HCT116 (cell line): ENCODE data around the gene ECE1. TPM values are rescaled to one million over a fixed set of nuclear protein-coding genes. Genes with fewer than 3 reads are reported as not detected.
"Not testable (repeated sequence)": the region's sequence is repeated elsewhere in the genome, so short reads cannot be mapped to it uniquely, and the experiment has no call there.

Experiments used
- ATAC-seq: fragments of 200-7000 bp; cut with Tn5 transposase; 2 replicates; pipeline ENCODE4 v1.9.1; 2020; ENCODE audit warnings: mild to moderate bottlenecking, moderate library complexity
- BruUV-seq: library from RNA; stranded (reverse); fragments of 400-500 nt; replicated peaks from 2 replicates; lab custom pipeline; 2021; lab: Mats Ljungman, UMichigan
- CTCF ChIA-PET: fragments of 300-600 bp; sonication (Branson Sonifier 250); formaldehyde crosslinking; loops from one replicate; lab custom pipeline; 2021; ENCODE audit warnings: antibody characterized with exemption; lab: Charles Lee
- POLR2A ChIA-PET: fragments of 300-600, 350-600 bp; sonication (Branson Sonifier 250); formaldehyde crosslinking; loops from one replicate; lab custom pipeline; 2021; ENCODE audit warnings: antibody characterized with exemption; lab: Charles Lee
- RAD21 ChIA-PET, 2 experiments: fragments of 300-600 bp; sonication (Branson Sonifier 250); formaldehyde crosslinking; loops; one replicate each; lab custom pipeline; 2023; ENCODE audit warnings: low total read pairs in 2 of 2; ENCODE audit not compliant: uncharacterized antibody in 2 of 2, unreplicated experiment in 2 of 2, low non-redundant PET in 1 of 2; lab: Charles Lee
- DNase-seq: peaks from one replicate; pipeline ENCODE4 v3.0.0-alpha.2; 2010; ENCODE audit warnings: low read depth, low spot score
- H2AFZ ChIP-seq: fragments of 200-600 bp; shearing (Covaris generic), sonication (generic); 2 replicates; pipeline ENCODE4 v1.6.1; 2017; ENCODE audit warnings: low read depth, mixed run types, mixed read lengths, antibody characterized with exemption, low read length; ENCODE audit not compliant: poor library complexity, severe bottlenecking
- H3K27ac ChIP-seq: 2 replicates; pipeline ENCODE4 v1.5.1; 2012; ENCODE audit warnings: low read depth, low read length
- H3K27me3 ChIP-seq: fragments of 200-600 bp; sonication (generic); 2 replicates; pipeline ENCODE4 v1.6.1; 2016; ENCODE audit warnings: mixed run types, low read length, mixed read lengths; ENCODE audit not compliant: insufficient read depth
- H3K36me3 ChIP-seq, 2 experiments: fragments of 200-500 bp in 1 of 2; fragments of 200-600 bp in 1 of 2; sonication (Bioruptor generic) in 1 of 2; sonication (generic) in 1 of 2; 2 replicates each; pipeline versions ENCODE4 v1.5.1 to v1.6.1; 2014 to 2016; ENCODE audit warnings: low read length in 2 of 2, inconsistent platforms in 1 of 2, mixed read lengths in 1 of 2, mixed run types in 1 of 2; ENCODE audit not compliant: insufficient read depth in 2 of 2, control insufficient read depth in 1 of 2
- H3K4me1 ChIP-seq, 2 experiments: fragments of 200-600 bp in 1 of 2; sonication (generic) in 1 of 2; 2 replicates each; pipeline versions ENCODE4 v1.5.1 to v1.6.1; 2012 to 2017; ENCODE audit warnings: low read length in 2 of 2, inconsistent platforms in 1 of 2, mild to moderate bottlenecking in 1 of 2, mixed read lengths in 1 of 2, mixed run types in 1 of 2, moderate library complexity in 1 of 2; ENCODE audit not compliant: insufficient read depth in 2 of 2, control insufficient read depth in 1 of 2
- H3K4me2 ChIP-seq: fragments of 200-600 bp; sonication (generic); 2 replicates; pipeline ENCODE4 v1.6.1; 2017; ENCODE audit warnings: mixed run types, low read length, mixed read lengths
- H3K4me3 ChIP-seq, 2 experiments: fragments of 200-600 bp in 1 of 2; sonication (generic) in 1 of 2; replicated peaks in 1 of 2; 2 replicates each; pipeline ENCODE4 v1.5.1; 2011 to 2016; ENCODE audit warnings: low read length in 2 of 2, control low read depth in 1 of 2, low read depth in 1 of 2, mild to moderate bottlenecking in 1 of 2, mixed read lengths in 1 of 2, mixed run types in 1 of 2
- H3K79me2 ChIP-seq: fragments of 200-600 bp; sonication (generic); 2 replicates; pipeline ENCODE4 v1.6.1; 2017; ENCODE audit warnings: mild to moderate bottlenecking, mixed run types, low read length, moderate library complexity, mixed read lengths; ENCODE audit not compliant: insufficient read depth
- H3K9ac ChIP-seq: fragments of 200-600 bp; sonication (generic); 2 replicates; pipeline ENCODE4 v1.6.1; 2016; ENCODE audit warnings: low read length, mixed read lengths
- H3K9me2 ChIP-seq: fragments of 200-600 bp; sonication (generic), shearing (Covaris generic); 2 replicates; pipeline ENCODE4 v1.6.1; 2017; ENCODE audit warnings: mixed run types, mild to moderate bottlenecking, moderate library complexity; ENCODE audit not compliant: insufficient read depth
- H3K9me3 ChIP-seq, 2 experiments: fragments of 200-500 bp in 1 of 2; fragments of 200-600 bp in 1 of 2; sonication (Bioruptor generic) in 1 of 2; sonication (generic) in 1 of 2; 2 replicates each; pipeline ENCODE4 v1.6.1; 2014 to 2017; ENCODE audit warnings: low read length in 2 of 2, mixed read lengths in 2 of 2, inconsistent platforms in 1 of 2, low read depth in 1 of 2, mild to moderate bottlenecking in 1 of 2, mixed run types in 1 of 2, moderate library complexity in 1 of 2; ENCODE audit not compliant: control insufficient read depth in 1 of 2, insufficient read depth in 1 of 2
- H4K20me1 ChIP-seq: fragments of 200-600 bp; sonication (generic), shearing (Covaris generic); 2 replicates; pipeline ENCODE4 v1.6.1; 2017; ENCODE audit warnings: mixed run types, mild to moderate bottlenecking, moderate library complexity; ENCODE audit not compliant: insufficient read depth
- CBX3 ChIP-seq: IDR thresholded peaks from 2 replicates; pipeline ENCODE4 v1.6.1; 2012; ENCODE audit warnings: low read depth
- CEBPB ChIP-seq: IDR thresholded peaks from 2 replicates; pipeline ENCODE4 v1.6.1; 2012; ENCODE audit warnings: low read depth
- ELF1 ChIP-seq: IDR thresholded peaks from 2 replicates; pipeline ENCODE4 v1.6.1; 2012; ENCODE audit warnings: low read depth, borderline replicate concordance
- FOSL1 ChIP-seq: IDR thresholded peaks from 2 replicates; pipeline ENCODE4 v1.6.1; 2012; ENCODE audit warnings: low read depth
- TCF7L2 ChIP-seq: IDR thresholded peaks from 2 replicates; pipeline ENCODE4 v1.7.0; 2011; ENCODE audit warnings: borderline replicate concordance, inconsistent platforms; ENCODE audit not compliant: insufficient read depth, insufficient read length; ENCODE audit errors: extremely low read depth
- intact Hi-C: fragments of 100-400 bp; cut with micrococcal nuclease; formaldehyde crosslinking; loops from 2 replicates; pipeline ENCODE4 v1.10.0; 2022
- total RNA-seq: library from RNA; stranded (reverse); gene quantifications from one replicate; pipeline ENCODE4 v1.2.1, GENCODE V29; 2021; ENCODE audit not compliant: unreplicated experiment

The ECE1 gene
- total RNA-seq, 1 experiment from 2014 or later = 66.8 TPM

DNA sequence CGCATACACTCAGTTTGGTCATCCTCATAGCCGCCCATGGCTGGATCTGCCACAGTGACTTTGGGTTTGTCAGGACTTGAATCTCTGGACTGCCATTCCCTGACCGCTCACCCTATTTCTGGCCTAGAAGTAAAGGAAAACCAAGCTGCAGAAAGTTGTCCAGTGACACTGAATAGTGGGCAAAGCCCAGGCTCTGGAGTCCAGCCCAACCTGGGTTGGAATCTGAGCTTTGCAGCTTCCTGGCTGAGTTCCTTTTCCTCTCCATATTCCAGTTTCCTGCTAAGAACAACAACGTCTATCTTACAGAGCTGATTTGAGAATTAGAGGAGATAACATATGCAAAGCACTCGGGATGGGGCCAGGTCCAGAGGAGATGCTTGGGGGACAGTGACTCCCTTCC is 98.0 kb downstream of the ECE1 start:
- H3K79me2 ChIP-seq = no peaks in the 10 kb centered on the region
- no peaks in the 10 kb centered on the region for H4K20me1 ChIP-seq
- no TSS peak for BruUV-seq
- ChIA-PET CTCF (interaction anchor here (1.2 to 4.8 kb wide), 2 partner anchors 11 to 495 kb away, joined by 3 to 104 read pairs; no protein-coding TSS in a partner anchor), RAD21 (no interaction called here), POLR2A (no interaction called here)
- H3K9me3 ChIP-seq = no peaks in the 10 kb centered on the region
- H2AFZ ChIP-seq = no peak overlapping the region
- TF ChIP-seq FOSL1 (no peak), ELF1 (no peak), CBX3 (no peak), TCF7L2 (no peak), CEBPB (no peak)
- no peak overlapping the region for H3K4me3 ChIP-seq
- no peak for DNase-seq
- no peak for ATAC-seq
- H3K9me2 ChIP-seq = no peaks in the 10 kb centered on the region
- H3K27me3 ChIP-seq = no peaks in the 10 kb centered on the region
- no peak overlapping the region for H3K9ac ChIP-seq
- H3K4me2 ChIP-seq = no peak overlapping the region
- intact Hi-C loops = loop anchor here (10.0 kb wide), 1 partner anchor 407 kb away; the partner anchor contains the start of gene HP1BP3
- peaks cover 3 to 7% of the 10 kb centered on the region in 2 experiments; a peak in 3 of 4 replicates for H3K4me1 ChIP-seq
- H3K36me3 ChIP-seq = no peaks in the 10 kb centered on the region
- H3K27ac ChIP-seq = no peak overlapping the region

GRCh38 chr1:21190771-21191170 is 99.5 kb downstream of the ECE1 start:
- ChIA-PET RAD21 (interaction anchor here (0.6 to 1.0 kb wide), 6 partner anchors 53 to 494 kb away, joined by 3 to 4 read pairs (median 4); no protein-coding TSS in a partner anchor), CTCF (interaction anchor here (0.6 to 1.2 kb wide), 4 partner anchors 9 to 494 kb away, joined by 3 to 8 read pairs (median 4); no protein-coding TSS in a partner anchor)
- H3K9ac ChIP-seq, ATAC-seq, H3K4me2 ChIP-seq, BruUV-seq, DNase-seq, H4K20me1 ChIP-seq, H3K27ac ChIP-seq, H3K4me1 ChIP-seq, H3K4me3 ChIP-seq, H2AFZ ChIP-seq, H3K36me3 ChIP-seq, H3K9me3 ChIP-seq, H3K27me3 ChIP-seq, H3K9me2 ChIP-seq, H3K79me2 ChIP-seq, POLR2A ChIA-PET: not testable (repeated sequence)
- intact Hi-C loops = loop anchor here (10.0 kb wide), 1 partner anchor 406 kb away; the partner anchor contains the start of gene HP1BP3
